Measurements from ENCODE around the gene GABRG2.

GABRG2 gene

GRCh38 chr5:162189719-162190118 is 122.1 kb downstream of the GABRG2 start:
- no peak for DNase-seq (ENCODE audit: low read depth in 1 of 2, low spot score in 1 of 2)

- DNase-seq (ENCODE audit: low read depth in 1 of 2, low spot score in 1 of 2), result no peak
Measured at GRCh38 chr5:162193012-162193411, 125.4 kb downstream of the GABRG2 start.

- no peak for DNase-seq (ENCODE audit: low read depth in 1 of 2, low spot score in 1 of 2)
Measured at GRCh38 chr5:162196351-162196750, 128.8 kb downstream of the GABRG2 start.

GRCh38 chr5:162202285-162202880 is 134.8 kb downstream of the GABRG2 start:
- no peak for DNase-seq (ENCODE audit: low read depth in 1 of 2, low spot score in 1 of 2)
